ENCODE data around the gene EME1.

Gene EME1

DNA sequence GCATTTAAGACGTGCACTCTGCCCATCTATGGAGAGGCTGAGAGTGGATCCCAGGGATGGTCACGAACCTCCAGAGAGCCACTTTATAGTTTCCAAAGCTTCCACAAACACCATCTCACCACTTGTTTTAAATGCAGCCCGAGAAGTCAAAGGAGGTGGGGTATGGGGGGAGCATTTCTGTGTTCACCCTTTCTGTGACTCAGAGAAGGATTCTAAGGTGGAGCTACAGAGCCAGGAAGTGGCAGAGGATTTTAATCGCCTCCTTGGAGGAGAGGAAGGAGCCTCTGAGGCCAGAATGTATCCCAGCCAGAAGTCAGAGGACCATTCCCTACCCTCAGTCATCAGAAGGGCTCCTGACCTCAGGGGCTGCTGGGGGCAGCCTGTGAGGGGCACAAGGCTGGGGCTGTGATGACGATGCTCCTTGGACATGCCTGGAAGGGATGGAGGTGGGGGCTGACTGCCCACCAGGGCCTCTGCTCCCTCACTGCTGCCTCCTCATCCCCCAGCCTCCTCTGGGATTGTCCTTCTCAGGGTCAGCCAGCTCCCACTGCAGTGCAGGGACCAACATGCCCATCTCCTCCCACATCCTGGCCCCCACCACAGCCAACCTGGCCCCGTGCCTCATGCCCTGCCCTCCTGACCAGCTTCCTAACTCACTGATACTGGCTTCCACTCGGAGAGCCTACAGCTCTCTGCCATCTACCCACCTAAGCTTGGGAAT lies 24.3 kb upstream of the EME1 start:
- no peak for DNase-seq

DNA sequence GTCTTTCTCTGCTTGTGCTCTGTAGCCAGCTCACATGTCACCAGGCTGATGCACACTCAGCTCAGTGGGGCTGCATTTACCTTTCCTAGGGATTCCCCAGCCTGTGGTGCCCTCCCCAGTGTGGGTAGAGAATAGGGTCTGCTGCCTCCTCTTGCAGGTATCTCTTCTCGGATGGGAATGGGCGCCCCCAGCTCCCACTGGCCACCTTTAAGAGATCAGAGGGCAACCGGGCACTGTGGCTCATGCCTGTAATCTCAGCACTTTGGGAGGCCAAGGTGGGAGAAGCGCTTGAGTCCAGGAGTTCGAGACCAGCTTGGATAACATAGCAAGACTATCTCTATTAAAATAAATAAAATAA lies 23.8 kb upstream of the EME1 start:
- DNase-seq: no peak

DNA sequence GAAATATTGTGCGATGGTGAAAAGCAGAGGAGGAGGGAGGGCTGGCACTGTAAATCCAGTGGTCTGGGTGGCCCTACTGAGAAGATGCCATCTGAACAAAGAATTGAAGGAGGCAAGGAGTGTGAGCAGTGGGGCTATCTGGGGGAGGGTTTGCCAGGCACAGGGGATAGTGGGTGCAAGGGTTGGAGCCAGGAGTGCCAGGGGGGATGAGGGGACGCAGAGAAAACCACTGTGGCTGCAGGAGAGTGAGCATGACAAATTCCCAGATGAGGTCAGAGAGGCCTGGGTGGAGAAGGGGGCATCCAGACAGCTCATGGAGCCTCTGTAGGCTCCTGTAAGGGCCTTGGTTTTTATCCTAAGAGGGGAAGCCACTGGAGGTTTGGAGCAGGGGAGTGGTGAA lies 22.3 kb upstream of the EME1 start:
- no peak for DNase-seq

DNA sequence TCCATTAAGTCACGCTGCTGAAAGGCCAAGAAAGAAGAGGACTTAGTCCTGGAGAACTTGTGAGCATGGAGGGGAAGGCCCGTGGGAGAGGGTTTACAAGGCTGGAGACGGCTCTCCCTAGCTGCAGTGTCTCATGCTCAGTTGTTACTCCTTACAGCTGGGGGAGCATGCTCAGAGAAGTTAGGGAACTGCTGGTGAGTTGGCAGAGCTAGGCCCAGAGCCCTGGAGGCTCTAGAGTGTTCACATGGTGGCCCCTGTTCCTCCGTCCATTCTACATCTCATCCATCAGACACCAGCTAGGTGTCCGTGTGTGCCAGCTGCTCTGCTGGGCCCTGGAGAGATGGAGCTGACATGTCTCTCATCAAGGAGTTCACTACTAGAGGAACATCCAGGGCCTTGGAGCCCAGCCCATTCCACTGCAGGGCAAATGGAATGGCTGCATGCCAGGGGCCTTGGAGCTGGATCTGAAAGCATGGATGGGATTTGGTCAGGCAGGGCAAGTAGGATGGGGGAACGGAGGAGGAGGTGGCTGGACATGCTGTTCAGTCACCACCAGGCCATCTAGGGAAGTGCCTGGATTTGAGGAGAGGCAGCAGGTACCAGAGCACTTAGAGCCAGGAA lies 20.8 kb upstream of the EME1 start:
- DNase-seq: no peak

DNA sequence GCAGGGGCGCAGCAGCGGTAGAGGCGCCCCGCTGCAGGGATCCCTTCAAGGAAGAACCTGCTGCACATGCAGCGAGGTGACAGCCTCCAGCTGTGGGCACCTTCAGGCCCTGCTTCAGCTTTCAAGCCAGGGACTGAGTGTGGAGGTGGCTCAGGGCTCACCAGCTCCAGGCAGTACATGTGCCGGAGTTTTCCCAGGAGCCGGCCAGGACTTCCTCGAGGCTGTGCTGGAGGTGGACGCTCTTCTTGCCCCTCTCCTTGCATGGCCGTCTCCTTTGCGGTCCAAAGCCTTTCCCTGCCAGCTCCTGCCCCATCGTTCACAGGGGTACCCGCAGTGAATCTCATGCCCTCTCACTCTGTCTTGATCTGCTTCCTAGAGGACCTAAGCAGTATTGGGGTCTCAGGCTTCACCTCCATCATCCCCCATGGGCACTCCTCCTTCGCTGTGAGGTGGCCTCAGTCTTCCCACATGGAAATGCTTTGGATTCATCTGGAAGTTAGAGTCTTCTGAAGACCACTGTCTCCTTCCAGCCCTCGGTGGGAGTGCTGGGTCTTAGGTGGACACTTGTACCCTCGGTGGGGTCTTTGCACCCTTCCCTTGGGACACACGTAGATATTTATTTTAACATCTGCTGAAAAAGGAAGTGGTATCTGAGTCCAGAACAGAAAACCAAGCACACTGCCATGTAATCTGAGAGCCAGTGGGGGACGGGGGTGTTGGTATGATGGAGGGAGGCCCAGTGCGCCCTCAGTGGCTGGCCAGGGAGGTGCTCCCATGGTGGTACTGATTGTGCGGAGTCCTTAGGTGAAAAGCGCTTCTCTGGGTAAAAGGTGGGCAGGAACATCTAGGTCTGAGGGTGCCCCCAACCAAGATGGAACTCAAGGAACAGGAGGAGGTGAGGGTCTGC lies 20.1 kb upstream of the EME1 start:
- DNase-seq: no peak

DNA sequence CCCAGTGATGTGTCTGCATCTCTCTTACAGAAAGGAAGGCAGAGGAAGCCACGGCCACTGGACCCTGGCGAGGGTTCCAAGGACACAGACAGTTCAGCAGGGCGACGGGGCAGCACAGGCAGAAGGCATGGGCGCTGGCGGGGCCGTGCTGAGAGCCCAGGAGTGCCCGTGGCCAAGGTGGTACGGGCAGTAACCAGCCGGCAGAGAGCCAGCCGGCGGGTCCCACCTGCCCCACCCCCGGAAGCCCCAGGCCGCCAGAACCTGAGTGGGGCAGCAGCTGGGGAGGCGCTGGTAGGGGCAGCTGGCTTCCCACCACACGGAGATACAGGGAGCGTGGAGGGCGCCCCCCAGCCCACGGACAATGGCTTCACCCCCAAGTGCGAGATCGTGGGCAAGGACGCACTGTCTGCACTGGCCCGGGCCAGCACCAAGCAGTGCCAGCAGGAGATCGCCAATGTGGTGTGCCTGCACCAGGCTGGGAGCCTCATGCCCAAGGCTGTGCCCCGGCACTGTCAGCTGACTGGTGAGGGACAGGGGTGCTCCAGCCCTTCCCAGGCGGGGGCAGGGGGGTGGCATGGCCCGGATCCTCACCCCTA lies 19.3 kb upstream of the EME1 start:
- DNase-seq: no peak

DNA sequence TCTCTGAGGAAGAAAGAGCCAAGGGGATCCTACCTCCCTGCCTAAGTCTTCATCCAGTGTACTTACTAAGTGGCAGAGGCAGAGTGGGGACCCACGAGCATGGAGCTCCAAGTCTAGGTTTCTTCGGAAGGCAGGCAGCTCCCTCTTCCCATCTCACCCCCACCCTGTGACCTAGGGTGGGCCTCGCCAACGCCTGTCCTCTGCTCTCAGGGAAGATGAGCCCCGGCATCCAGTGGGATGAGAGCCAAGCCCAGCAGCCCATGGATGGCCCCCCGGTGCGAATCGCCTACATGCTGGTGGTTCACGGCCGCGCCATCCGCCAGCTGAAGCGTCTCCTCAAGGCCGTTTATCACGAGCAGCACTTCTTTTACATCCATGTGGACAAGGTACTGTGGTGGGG lies 18.8 kb upstream of the EME1 start:
- DNase-seq: no peak

DNA sequence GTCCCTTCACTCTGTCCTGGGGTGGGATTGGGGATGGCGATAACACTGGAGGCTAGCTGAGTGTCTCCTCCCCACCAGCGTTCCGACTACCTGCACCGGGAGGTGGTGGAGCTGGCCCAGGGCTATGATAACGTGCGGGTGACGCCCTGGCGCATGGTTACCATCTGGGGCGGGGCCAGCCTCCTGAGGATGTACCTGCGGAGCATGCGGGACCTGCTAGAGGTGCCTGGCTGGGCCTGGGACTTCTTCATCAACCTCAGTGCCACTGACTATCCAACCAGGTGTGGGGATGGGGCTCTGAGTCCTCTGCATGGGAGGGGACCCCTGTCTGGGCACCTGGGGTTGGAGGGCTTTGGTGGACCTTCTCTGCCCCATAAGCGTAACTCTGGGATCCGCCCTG lies 18.3 kb upstream of the EME1 start:
- DNase-seq: no peak

DNA sequence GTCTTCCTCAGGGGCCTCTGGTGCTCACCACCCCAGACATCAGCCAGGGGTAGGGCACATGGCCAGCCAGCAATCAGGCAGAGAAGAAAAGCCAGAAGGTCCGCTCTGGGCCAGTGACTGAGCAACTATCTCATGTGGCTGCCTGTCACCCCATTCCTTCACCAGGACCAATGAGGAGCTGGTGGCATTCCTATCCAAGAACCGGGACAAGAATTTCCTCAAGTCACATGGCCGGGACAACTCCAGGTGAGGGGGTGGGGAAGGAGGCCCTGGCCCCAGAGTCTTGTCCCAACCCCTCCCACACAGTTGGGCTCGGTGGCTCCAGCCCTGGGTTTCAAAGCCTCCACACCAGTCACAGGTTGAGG lies 17.7 kb upstream of the EME1 start:
- DNase-seq: no peak

DNA sequence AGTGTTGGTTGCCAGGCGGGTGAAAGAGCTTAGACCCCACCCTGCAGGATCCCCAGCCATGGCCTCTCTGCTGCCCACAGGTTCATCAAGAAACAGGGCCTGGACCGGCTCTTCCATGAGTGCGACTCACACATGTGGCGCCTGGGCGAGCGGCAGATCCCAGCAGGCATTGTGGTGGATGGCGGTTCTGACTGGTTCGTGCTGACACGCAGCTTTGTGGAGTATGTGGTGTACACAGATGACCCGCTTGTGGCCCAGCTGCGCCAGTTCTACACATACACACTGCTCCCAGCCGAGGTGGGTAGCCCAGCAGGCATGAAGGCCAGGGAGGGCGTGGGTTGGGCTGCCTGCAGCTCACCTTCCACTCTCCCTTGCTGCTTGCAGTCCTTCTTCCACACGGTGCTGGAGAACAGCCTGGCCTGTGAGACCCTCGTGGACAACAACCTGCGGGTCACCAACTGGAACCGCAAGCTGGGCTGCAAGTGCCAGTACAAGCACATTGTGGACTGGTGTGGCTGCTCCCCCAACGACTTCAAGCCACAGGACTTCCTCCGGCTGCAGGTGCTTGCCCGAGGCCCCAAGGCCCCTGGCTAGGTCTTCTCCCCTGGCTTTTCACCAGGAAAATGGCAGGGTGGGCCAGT lies 17.2 kb upstream of the EME1 start:
- DNase-seq: no peak

DNA sequence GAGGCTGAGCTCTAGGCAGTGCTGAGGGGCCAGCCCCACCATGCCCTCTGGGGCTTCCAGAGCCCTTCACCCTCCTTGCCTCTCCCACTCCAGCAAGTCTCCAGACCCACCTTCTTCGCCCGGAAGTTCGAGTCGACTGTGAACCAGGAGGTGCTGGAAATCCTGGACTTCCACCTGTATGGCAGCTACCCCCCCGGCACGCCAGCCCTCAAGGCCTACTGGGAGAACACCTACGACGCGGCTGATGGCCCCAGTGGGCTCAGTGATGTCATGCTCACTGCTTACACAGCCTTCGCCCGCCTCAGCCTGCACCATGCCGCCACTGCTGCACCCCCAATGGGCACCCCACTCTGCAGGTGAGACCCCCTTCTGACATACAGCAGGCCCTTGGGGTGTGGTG lies 16.6 kb upstream of the EME1 start:
- no peak for DNase-seq

DNA sequence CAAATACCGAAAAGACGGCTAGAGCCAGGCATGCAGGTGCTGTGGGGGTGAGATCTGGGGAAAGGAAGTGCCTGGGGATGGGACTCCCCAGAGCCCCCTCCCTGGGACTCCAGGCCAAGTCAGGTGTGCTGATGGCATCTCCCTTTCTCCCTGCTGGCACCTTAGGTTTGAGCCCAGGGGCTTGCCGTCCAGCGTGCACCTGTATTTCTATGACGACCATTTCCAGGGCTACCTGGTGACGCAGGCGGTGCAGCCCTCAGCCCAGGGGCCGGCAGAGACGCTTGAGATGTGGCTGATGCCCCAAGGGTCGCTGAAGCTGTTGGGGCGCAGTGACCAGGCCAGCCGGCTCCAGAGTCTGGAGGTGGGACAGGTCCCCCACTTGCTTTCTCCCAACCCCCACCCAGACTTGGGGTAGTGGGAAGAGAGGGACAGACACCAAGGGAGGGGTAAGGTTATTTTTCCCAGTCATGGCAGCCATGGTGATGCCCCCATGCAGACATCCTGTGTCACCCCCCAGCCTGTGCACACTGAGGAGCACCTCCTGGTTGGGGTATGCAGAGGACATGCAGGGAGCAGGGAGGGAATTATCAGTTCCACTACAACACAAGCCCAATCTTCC lies 16.0 kb upstream of the EME1 start:
- DNase-seq: no peak

DNA sequence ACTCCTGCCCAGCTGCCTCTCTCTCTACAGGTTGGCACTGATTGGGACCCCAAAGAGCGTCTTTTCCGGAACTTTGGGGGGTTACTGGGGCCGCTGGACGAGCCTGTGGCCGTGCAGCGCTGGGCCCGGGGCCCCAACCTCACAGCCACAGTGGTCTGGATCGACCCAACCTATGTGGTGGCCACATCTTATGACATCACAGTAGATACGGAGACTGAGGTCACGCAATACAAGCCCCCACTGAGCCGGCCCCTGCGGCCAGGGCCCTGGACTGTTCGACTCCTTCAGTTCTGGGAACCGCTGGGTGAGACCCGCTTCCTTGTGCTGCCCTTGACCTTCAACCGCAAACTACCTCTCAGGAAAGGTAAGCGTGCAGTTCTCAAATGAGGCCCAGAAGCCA lies 14.9 kb upstream of the EME1 start:
- no peak for DNase-seq

DNA sequence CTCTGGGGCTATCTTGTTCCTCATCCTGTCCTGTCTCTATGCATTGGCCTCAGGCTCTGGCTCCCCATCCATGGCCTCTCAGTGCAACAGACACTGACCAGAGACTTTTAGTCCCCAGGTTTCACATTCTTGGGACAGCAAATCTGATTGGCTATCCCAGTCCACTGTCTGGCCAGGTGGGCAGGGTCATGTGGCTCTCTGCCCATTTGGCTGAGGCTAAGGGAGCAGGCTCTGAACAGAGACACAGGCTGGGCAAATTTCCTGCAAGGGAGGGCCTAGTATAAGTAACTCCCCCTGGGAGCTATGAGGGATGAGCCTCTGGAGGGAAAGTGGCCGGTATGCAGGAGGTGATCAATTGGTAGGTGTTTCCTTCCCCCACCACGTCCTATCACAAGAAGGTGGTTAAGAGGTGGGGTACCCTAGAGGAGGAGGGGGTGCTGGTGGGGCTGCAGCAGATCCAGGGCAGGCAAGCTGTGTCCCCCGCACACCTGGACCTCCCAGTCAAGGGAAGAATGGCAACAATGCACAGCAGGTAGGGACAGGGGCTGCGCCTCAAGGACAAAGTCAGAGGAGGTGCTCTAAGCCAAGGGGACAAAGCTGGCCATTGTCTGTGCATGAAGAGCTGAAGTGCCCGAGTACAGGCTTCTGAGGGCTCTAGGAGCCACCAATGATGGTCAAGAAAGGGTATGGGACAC lies 13.9 kb upstream of the EME1 start:
- no peak for DNase-seq

DNA sequence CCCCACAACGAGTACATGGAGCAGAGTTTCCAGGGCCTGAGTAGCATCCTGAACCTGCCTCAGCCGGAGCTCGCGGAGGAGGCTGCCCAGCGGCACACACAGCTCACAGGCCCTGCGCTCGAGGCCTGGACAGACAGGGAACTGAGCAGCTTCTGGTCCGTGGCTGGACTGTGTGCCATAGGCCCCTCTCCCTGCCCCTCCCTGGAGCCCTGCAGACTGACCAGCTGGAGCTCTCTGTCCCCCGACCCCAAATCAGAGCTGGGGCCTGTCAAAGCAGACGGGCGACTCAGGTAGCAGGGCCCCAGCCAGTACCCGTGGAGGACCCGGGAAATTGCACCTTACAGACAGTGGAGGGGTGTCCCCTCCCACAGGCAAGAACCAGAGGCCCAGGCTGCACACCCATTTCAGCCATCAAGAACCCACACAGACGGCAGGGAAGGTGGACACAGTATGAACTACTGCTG lies 13.0 kb upstream of the EME1 start:
- DNase-seq: no peak

DNA sequence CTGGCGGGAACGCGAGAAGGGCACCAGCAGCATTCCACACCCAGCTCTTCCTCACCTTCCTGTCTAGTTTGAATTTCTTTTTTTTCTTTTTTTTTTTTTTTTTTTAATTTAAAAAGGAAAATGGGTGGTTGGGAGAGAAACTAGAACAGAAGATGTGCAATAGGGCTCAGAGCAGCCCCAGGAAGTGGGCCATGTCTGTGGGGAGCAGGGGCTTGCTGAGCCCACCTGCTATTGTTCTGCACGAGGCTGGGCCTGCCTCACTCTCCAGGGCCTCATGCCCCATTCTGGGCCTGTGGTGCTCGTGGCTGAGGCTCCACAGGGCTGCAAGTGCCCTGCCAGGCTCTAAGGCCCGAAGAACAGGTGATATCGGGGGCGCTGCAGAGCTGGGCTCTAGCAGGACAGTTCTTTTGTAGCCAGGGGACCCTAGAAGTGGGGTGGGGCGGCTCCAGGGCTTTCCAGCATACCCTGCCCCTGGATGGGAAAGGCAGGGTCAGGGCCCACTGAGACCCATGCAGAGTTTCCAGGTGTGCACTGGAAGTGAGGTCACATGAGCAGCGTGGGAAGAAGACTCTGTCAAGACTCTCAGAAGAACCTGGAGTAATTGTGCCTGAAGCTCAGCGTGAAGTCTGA lies 12.4 kb upstream of the EME1 start:
- DNase-seq: no peak

DNA sequence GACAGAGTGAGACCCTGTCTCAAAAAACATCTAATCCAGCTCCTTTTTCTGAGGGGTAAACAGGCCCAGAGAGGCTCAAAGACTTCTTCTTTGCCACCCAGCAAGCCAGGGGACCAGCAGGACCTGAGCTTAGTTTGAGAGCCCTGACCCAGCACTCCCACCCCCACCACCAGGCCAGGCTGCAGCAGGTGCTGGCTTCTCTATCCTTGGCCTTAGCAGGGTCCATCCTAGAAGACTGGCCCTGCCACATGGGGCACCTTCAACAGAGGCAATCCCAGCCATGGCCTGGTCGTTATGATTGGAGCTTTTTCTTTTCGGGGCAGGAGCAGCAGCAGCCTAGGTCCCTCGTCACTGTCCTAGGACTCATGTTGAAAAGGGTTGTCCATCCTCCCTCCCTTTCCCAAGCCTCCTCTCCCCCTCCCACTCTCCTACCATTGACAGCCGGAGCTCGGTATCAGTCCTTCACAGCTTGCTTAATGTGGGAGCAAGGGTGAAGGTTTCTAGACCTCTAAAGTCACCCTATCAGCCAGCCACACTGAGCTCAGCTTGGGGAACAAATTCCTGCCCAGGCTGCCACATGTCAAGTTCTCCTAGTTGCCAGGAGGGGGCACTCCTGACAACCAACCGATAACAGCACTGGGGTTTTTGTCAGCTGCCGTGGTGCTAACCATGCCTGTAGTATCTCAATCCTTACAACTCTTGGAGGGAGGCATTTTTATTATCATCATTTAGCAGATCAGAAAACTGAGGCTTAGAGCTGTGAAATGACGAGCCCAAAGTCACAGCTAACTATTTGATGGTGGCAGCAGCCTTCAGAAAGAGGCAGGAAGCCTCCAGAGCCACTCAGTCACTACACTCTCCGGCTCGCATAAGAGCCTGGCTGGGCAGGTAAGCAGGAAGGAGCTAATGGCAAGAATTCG lies 11.2 kb upstream of the EME1 start:
- no peak for DNase-seq

DNA sequence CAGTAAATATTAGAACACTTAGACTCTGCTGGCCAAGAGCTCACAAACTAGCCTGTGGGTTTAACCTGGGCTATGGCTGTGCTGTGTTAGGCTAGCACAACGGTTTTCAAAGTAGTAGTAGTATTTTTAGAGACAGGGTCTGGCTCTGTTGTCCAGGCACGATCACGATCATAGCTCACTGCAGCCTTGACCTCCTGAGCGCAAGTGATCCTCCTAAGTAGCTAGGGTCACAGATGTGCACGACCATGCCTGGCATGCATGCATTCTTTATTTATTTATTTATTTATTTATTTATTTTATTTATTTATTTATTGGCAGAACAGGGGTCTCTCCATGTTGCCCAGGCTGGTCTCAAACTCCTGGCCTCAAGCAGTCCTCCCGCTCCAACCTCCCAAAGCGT lies 10.4 kb upstream of the EME1 start:
- DNase-seq: no peak

DNA sequence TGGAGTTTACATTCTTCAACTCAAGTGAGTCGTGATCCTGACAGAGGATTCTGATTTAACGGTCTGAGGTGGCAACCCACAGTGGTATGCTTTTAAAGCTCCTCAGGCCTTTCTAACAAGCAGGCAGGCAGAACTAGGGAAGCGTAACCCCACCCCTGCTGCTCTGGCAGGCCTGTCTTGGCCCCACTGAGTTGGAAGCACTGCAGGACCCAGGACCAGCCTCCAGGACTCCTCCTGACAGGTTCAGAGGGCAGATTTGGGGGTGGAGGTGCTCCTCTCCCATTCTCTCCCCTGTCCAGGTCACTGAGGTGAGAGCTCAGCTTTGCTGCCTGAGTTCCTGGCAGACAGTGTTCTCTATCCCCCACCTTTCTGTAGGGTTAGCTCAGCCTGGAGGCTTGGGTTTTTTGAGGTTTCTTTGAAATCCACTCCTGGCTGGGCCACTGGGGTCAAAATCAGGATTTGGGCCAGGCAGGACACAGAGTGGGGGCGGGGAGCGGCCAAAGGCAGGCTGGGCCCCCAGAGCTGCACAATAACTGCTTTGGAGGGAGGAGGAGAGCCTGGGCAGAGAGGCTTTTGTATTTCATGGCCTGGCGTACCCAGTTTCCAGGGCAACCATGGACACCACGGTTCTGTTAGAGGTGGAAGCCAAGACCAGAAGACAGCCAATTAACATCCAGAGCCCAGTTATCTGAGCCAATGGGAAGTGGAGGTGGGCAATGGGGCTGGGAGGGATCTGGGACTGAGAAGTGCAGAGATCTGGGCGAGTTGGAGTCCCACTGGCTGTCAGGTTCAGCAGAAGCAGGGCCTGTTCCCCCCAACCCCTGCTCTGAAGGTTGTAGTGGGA lies 9.6 kb upstream of the EME1 start:
- DNase-seq: peak; percentile 76
